GM21723 (cell line): ENCODE results near the gene IMP3.
"Not testable (repeated sequence)": the region's sequence is repeated elsewhere in the genome, so short reads cannot be mapped to it uniquely, and the experiment has no call there.

Source experiments
- ATAC-seq: cut with Tn5 transposase; IDR thresholded peaks from one replicate; pipeline ENCODE4 v1.9.1; 2021; ENCODE audit warnings: mild to moderate bottlenecking, moderate library complexity; ENCODE audit not compliant: unreplicated experiment

The IMP3 gene

DNA sequence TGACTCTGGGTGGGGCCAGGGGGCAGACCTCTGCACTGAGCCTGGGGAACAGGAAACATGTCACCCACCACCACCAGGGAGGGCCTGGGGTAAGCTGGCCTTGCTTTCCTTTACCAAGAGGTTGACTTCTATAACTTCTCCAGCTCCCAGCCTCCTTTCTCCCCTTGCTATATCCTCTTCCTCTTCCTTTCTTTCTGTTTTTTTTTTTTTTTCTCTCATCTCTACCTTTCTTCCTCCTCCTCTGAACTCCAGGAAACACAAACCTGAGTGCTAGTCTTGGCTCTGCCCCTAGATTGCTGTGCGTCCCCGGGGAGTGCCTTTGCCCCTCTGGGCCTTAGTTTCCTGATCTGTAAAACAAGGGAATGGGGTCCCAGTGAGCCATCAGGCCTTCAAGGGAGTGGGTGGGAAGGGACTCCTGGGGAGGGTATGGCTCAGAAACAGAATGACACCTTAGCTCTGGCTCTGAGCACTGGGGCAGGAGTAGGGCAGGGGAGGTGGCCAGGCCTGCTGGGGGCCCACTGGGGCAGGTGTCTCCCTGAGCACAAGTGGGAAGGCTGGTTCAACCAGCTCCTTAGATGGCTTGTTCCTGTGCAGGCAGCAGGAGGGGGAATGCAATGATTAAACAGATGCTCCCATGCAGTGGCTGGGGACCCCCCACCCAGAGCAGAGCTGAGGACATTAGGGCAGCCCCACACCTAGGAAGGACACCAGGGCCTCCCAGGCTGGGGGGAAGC is 12.0 kb upstream of the IMP3 start:
- no peak for ATAC-seq

DNA sequence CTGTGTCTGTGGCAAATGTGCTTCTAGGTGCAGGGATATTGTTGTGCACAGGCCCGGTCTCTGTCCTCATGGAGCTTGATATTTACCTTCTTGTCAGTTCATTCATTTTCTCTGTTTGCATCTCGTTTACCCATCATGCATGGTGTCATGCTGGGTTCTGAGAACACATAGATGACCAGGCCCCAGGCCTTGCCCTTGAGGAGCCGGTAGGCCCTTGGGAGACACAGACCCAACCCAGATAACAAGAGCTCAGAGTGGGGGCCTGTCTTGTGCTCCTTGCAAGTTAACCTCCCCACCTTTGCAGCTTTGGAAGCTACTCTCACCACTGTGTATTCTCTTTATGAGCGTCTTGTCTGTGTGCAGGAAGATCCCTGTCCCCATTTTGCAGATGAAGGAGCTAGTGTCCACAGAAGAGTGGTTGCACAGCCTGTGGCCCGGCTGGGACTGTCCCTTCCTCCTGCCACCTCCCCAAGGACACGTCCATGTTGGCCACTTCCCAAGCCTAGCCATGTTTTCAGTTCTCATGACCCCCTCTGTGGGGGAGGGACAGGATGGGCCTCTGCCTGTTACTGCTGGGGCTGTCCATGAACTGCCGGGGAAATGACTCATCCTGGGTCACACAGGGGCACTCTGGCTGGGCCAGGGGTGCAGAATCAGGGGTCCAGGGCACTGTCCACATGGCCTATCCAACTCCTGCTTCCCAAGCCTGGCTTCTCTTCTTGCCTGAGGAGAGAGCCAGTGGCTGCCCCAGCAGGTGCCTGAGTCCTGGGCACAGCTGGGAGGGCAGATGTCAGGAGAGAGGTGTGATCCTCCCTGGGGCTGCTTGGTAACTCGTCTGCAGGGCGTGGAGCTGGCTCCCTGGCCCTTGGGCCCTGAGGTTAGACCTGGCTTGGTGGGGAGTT is 11.1 kb upstream of the IMP3 start:
- no peak for ATAC-seq

DNA sequence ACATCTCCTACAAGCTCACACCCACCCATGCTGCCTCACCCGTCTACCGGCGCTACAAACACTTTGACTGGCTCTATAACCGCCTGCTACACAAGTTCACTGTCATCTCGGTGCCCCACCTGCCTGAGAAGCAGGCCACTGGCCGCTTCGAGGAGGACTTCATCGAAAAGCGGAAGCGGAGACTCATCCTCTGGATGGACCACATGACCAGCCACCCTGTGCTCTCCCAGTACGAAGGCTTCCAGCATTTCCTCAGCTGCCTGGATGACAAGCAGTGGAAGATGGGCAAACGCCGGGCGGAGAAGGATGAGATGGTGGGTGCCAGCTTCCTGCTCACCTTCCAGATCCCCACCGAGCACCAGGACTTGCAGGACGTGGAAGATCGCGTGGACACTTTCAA is 9.8 kb upstream of the IMP3 start:
- ATAC-seq: no peak

DNA sequence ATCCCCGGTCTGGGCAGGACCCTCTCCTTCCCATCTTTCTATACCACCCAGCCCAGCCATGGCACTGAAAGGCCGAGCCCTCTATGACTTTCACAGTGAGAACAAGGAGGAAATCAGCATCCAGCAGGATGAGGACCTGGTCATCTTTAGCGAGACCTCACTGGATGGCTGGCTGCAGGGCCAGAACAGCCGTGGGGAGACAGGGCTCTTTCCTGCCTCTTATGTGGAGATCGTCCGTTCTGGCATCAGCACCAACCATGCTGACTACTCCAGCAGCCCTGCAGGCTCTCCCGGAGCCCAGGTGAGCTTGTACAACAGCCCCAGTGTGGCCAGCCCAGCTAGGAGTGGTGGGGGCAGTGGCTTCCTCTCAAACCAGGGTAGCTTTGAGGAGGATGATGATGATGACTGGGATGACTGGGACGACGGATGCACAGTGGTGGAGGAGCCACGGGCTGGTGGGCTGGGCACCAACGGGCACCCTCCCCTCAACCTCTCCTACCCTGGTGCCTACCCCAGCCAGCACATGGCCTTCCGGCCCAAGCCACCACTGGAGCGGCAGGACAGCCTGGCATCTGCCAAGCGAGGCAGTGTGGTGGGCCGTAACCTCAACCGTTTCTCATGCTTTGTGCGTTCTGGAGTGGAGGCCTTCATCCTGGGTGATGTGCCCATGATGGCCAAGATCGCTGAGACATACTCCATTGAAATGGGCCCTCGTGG is 9.2 kb upstream of the IMP3 start:
- ATAC-seq: no peak

DNA sequence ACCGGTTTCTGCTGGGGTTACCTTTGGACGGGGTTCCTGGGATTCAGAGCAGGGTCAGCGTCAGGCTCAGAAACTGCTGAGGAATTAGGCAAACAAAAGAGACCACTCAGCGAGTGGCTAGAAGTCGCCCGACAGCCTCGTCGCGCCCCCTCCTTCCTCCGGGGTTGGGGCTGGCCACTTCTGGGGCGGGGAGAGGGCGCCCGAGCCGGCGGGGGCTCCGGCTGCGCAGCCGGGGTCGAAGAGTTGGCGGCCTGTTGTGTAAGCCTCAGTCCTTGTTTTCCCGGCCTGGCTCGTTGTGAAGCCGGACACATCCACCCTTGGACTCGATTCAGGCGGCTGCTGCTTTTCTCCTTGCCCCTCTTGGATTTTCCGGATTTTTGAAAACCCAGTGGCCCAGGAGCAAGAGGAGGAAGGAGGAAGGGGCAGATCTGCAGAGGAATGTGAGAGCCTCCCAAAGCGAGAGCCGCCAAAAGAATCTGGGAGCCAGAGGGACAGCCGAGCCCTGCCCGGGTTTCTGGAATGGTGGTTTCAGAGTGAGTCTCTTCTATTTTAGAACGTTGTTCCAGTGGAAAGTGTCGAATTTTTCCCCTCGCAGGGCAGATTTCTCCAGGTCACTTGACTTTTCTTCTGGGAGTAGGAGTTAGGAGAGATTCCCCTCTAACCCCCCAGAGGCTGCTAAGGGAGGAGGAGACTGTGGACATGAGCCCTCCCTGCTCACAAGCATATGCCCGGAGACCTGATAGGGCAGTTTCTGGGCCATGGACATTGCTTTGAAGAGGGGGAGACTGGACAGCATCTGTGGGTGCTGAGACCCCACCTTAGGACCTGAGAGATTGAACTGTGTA is 8.4 kb upstream of the IMP3 start:
- ATAC-seq: no peak

DNA sequence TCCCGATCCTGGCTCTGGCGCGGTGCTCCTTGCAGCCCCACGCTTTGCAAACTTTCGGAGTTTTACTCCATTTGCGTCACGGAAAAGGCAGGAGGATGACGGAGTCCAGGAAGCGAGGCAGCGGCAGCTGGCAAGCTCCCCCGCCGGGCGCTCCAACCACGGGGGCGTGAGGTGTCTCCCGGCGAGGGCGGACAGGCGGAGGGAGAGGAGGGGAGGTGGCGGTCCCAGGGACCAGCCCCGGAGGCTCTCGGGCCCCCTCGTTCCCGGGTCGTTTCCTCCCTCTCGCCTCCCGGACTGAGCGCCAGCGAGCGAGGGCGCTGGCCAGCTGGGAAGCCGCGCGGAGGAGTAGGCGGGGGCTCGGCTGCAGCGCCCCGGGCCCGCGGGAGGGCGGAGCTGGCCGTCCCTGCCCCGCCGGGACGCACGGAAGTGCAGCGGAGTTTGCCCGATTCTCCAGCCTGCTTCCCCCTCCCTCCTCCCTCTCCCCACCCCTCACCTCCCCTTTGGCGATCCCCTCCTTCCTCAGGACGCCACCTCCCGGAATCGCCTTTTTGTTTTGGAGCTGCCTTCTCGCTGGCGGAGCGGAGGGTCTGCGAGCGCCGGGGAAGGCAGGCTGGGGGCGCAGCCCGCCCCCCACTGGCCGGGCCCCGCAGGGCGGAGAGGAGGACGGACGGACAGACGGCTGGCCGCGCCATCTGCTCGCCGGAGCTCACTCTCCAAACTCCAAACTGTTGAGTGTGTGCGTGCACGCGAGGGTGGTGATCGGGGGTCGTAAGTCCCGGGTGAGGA is 7.5 kb upstream of the IMP3 start, which contains the start of gene SNX33:
Gene SNX33 (plus strand): TSS at position 543 of the 786 bp plus-strand sequence. CDS start 1,191 bp downstream, outside the sequence.
- no peak for ATAC-seq

DNA sequence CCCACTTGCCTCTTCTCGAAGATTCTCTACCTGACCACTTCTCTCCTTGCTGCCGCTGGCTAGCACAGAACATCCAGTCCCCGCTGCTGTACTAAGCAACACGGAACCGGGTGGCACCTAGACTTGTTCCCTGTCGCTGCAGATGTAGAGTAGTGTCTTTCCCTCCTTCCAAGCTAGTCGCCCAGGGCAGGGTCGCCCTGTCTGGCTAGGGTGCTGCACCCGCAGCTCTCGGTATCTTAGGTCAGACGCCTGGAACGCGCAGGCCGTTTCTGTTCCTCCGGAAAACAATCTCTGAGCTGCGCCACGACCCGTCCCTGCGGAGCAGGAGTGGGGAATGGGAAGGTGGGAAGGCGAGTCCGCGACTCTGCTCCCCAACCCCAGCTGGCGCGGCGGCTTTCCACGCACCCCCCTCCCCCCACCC is 6.9 kb upstream of the IMP3 start:
- ATAC-seq: no peak

DNA sequence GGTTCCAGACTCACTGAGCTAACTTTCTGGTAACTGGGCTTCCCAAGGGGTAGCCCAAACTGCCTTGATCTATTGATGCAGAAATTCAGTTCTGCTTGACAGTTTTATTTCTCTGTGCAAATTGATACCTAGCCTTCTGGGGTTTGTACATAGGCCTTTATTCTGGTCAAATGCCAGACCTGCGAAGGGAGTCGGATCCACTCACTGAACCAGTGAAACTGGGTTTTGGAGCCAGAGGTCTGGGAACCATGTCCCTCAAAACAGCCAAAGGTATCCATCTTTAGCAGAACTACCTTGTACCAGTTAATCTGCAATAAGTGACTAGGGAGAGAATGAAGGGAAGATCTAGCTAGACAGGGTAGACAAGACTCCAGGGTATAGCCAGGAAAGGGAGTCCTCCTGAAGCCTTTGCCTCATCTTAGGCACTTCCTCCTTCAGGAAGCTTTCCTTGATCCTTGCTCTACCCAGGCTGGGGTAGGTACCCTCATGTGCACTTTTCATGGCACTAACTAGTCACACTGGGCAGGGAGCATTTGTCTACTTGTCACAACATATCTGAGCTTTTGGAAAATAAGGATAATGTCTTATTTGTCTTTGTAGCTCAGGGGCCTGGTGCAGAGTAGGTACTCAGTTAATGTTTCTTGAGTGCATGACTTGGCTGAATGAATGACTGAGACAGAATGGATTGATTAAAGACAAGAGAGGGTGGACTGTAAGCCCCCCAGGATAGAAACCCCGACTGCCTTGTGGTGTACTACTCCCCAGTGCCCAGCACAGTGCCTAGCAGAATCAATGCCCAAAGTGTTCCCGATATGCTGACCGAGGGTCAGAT is 6.3 kb upstream of the IMP3 start:
- no peak for ATAC-seq

DNA sequence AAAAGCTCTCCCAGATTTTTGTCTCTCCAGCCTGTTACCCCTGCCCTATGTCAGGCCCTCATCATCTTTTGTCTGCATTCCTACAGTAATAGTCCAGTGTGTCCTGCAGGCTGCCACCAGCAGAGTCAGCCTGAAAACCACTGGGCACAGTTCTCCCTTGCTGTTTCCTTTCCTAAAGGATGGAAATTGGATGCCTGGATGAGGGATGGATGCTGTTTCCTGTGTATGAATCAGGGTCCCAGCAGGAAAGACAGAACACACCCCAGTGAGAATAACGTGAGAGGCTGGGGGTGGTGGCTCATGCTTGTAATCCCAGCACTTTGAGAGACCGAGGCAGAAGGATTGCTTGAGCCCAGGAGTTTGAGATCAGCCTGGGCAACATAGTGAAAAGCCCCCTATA is 4.4 kb upstream of the IMP3 start:
- no peak for ATAC-seq

DNA sequence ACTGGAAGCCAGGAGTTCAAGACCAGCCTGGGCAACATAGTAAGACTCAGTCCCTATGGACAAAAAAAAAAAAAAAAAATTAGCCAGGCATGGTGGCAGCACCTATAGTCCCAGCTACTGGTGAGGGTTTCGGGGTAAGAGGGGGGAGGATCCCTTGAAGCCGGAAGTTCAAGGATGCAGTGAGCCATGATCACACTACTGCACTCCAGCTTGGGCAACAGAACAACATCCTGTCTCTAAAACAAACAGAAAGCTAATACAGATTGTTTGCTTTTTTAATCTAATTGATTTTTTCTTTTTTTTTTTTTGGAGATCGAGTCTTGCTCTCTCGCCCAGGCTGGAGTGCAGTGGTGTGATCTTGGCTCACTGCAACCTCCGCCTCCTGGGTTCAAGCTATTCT is 1.6 kb upstream of the IMP3 start:
- no peak for ATAC-seq

DNA sequence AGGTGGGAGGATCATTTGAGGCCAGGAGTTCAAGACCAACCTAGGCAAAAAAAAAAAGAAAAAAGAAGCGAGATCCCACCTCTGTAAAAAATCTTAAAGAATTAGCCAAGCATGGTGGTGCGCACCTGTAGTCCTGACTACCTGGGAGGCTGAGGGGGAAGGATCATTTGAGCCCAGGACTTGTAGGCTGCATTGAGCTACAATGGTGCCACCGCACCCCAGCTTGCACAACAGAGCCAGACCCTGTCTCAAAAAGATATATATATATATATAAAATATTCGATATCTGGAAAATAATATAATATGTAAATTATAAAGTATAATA is 1.1 kb upstream of the IMP3 start:
- ATAC-seq: no peak

DNA sequence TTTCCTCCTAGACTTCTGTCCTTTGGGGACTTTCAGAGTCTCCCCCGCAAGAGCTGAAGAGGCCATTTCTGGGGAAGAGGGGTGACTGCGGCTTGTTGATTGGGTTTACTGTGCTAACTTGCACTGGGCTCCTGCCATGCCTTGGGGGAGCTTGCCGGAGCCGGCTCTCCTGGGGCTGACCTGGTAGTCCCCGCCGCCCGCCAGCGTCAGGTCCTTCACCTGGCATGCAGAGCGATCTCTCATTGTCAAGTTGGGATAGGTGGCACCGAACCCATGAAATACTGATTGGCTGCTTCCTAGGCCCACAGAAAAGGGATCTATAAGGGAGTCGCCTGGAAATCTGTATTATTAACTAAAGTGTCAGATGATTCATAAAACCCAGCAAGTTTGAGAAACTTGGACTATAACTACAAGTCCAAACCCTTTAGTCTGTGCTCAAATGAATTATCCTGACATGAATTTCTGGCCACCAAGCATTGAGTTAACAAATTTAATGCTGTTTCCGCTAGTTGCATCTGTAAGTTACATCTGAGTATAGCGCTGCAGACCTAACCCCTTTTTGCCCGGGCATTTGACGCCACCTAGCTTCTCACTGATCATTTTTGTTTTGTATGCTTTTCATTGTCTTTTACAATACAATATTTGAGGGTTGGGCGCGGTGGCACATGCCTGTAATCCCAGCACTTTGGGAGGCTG is 607 bp upstream of the IMP3 start:
- peak; percentile 41 for ATAC-seq

DNA sequence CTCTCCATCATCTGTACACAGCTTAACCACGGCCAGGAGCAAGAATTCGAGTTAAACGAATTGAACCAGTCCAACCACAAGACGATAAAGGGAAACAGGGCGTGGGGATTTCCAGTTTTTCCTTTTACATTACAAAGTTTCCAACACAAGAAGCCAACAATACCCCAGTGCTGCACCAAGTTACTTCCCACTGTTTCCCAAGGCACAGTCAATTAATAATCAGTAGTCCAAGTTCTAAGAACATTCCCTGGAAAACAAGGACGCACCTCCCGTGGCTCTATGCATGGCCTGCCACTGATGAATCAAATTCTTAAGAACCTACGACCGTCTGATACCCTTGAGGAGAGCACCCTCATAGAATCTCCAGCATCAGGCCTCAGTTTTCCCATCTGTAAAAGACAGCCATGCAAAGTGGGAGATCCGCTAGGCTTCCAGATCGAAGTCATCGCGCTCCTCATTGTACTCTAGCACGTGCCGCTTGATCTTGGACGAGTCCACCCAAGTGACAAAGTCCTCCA is 774 bp downstream of the IMP3 start:
- ATAC-seq: no peak

DNA sequence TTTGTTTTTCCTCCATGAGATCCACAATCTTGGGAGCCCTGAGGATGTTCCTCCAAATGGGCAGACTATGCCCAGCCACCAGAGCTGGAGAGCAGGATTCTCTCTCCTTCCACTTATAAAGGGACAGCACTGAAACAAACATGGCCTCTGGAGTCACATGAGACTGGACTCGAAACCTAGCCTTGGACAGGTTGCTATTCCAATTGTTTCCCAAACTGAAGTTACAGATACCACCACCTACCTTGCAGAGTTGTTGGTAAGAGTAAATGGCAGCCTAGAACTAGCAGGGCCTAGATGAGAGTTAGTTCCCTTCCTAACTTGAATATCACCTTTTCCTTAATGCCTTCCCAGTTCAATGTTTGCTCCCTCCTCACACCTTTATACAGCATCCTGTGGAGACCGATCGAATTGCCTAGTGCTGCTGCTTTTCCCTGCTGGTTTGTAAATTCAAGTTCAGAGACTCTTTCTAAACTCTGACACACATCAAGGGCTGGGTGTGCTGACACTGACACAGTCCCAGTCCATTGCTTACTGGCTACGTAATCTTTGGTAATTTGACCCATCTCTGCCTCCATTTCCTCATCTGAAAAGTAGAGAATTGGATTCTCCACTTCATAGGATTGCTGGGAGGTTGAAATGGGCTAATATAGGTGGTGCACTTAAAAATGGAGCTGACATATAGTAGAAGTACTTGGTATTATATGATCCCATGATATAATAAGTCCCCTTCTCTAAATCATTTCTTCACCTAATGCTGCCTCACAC is 2.6 kb downstream of the IMP3 start:
- ATAC-seq: no peak

DNA sequence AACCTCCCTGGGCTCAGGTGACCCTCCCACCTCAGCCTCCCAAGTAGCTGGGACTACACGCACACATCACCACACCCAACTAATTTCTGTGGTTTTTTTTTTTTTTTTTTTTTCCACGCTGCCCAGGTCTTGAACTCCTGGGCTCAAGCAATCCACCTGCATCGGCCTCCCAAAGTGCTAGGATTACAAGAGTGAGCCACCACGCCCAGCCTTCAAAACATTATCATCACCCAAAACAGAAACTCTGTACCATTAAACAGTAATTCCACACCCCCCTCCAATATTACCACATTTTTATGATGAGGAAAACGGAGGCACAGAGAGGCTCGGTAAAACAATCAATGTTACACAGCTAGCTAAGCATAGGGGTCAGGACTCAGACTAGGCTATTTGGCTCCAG is 4.0 kb downstream of the IMP3 start:
- no peak for ATAC-seq

DNA sequence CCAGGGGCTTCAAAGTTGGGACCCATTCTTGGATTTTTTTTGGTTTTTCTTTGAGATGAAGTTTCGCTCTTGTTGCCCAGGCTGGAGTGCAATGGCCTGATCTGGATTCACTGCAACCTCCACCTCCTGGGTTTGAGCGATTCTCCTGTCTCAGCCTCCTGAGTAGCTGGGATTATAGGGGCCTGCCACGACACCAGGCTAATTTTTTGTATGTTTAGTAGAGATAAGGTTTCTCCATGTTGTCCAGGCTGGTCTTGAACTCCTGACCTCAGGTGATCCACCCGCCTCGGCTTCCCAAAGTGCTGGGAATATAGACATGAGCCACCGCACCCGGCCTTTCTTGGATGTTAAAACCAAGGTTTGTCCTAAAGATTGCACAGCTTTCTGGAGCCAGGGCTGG is 6.1 kb downstream of the IMP3 start:
- ATAC-seq: not testable (repeated sequence)

DNA sequence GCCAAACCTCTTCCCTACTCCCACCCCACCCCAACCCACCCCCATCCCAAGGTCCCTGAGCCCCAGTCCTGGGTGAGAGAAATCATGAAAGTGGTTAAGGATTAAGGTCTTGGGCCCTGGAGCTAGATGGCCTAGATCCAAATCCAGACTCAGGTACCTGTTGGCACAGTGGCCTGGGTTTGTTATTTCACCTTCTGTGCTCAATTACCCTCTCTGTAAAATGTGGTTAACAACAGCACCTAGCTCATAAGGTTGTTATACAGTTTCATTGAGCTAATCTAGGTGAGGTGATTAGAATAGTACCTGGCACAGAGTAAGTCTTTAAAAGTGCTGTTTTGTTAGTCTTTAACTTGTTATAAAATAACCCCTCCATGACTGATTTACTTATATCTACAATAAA is 8.1 kb downstream of the IMP3 start:
- no peak for ATAC-seq
